ENCODE results near the gene AMOT.

Gene AMOT

DNA sequence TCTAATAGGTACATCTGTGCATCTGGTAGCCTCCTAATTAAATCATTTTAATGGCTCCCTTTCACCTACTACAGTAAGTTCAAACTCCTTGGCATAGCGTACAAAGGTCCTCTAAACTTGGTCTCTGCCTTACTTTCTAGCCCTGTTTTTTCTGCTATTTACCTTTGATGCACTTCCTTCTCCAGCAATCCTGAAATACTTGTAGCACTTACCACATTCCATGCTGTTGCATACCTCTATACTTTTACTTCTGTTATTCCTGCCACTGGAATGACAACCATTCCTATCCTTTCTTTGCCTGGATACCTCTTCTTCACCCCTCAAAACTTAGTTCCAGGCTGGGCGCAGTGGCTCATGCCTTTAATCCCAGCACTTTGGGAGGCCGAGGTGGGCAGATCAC, 104.3 kb downstream of the AMOT start:
- no peaks in the 10 kb centered on the region for H3K4me1 ChIP-seq (ENCODE audit: control insufficient read depth, insufficient read depth, low read length)
- no peak overlapping the region for H3K4me3 ChIP-seq (ENCODE audit: low read depth, low read length)
- TF ChIP-seq ZBTB17 (tag by site-specific recombination; IDR thresholded peaks at IDR 0.05) = no peak
- TF ChIP-seq ZNF174 (tag by site-specific recombination; IDR thresholded peaks at IDR 0.05) = no peak
- no peak for TF ChIP-seq ZNF433 (tag by site-specific recombination; IDR thresholded peaks at IDR 0.05; ENCODE audit: low read depth)
- no peak for TF ChIP-seq YY2 (tag by site-specific recombination; IDR thresholded peaks at IDR 0.05)
- no peak for TF ChIP-seq ZBTB1 (tag by site-specific recombination; IDR thresholded peaks at IDR 0.05)
- no peak for TF ChIP-seq ZNF48 (tag by site-specific recombination; IDR thresholded peaks at IDR 0.05)
- TF ChIP-seq ZNF747 (tag by site-specific recombination; IDR thresholded peaks at IDR 0.05) = no peak
- TF ChIP-seq ZNF350 (tag by site-specific recombination; IDR thresholded peaks at IDR 0.05) = no peak
- no peak for TF ChIP-seq ZNF707 (tag by site-specific recombination; IDR thresholded peaks at IDR 0.05)
- TF ChIP-seq OSR2 (tag by site-specific recombination; IDR thresholded peaks at IDR 0.05) = no peak
- H3K36me3 ChIP-seq (ENCODE audit: control insufficient read depth in 2 of 2, insufficient read depth in 1 of 2, low read length in 2 of 2) = no peaks in the 10 kb centered on the region
- ChIA-PET CTCF (interaction anchor here (0.6 kb wide), 1 partner anchor 111 kb away, joined by 3 read pairs; no protein-coding TSS in a partner anchor), POLR2A (interaction anchor here (0.6 kb wide), 1 partner anchor 8 kb away, joined by 3 read pairs; no protein-coding TSS in a partner anchor)
- H3K27ac ChIP-seq (ENCODE audit: extremely low read depth, low read depth, low read length) = no peak overlapping the region
- H3K9me3 ChIP-seq (ENCODE audit: control insufficient read depth, insufficient read depth, low read depth, low read length) = no peaks in the 10 kb centered on the region

DNA sequence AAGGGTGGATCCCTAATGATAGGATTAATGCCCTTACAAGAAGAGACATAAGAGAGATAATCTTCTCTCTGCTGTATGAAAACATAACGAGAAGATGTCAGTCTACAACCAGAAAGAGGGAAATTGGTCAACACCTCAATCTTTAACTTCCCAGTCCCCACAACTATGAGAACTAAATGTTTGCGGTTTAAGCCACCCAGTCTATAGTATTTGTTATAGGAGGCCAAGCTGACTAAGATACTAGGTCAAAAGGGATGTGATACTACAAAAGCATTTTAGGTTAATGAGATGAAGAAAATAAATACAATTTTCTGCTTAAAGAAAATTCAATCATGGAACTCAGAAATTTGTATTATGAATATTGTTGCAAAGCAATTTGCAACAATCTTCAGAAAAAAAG, 105.5 kb downstream of the AMOT start:
- Histone ChIP-seq H3K27ac (ENCODE audit: extremely low read depth, low read depth, low read length) (no peak overlapping the region), H3K4me3 (ENCODE audit: low read depth, low read length) (no peak overlapping the region), H3K36me3 (ENCODE audit: control insufficient read depth in 2 of 2, insufficient read depth in 1 of 2, low read length in 2 of 2) (no peaks in the 10 kb centered on the region), H3K9me3 (ENCODE audit: control insufficient read depth, insufficient read depth, low read depth, low read length) (no peaks in the 10 kb centered on the region), H3K4me1 (ENCODE audit: control insufficient read depth, insufficient read depth, low read length) (no peaks in the 10 kb centered on the region)
- POLR2A ChIA-PET = no interaction called here
- TF ChIP-seq, protein P1, sequence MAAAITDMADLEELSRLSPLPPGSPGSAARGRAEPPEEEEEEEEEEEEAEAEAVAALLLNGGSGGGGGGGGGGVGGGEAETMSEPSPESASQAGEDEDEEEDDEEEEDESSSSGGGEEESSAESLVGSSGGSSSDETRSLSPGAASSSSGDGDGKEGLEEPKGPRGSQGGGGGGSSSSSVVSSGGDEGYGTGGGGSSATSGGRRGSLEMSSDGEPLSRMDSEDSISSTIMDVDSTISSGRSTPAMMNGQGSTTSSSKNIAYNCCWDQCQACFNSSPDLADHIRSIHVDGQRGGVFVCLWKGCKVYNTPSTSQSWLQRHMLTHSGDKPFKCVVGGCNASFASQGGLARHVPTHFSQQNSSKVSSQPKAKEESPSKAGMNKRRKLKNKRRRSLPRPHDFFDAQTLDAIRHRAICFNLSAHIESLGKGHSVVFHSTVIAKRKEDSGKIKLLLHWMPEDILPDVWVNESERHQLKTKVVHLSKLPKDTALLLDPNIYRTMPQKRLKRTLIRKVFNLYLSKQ (tag by site-specific recombination; IDR thresholded peaks at IDR 0.05; ENCODE audit: borderline replicate concordance) = no peak
- no peak for TF ChIP-seq GFI1B (tag by site-specific recombination; IDR thresholded peaks at IDR 0.05)
- CTCF ChIA-PET = no interaction called here

DNA sequence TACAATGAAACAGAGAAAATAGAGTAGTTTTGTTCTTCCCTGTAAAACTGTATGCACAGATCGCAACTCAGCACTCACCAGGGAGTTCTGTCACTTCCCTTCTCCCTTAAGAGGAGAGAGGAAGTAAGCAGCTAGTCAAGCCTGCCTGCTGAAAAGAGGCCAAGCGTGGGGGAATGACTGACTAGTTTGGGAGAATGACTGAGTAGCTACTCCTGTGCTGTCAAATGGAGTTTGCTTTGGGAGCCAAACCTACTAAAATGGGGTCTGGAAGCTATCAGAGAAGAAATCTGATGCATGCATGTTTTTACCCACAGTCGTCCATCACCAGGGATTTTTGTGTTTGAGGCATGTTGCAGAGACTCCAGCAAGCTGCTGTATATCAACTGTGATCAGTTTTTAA, 106.3 kb downstream of the AMOT start:
- ChIA-PET CTCF (interaction anchor here (0.6 kb wide), 1 partner anchor 32 kb away, joined by 3 read pairs; no protein-coding TSS in a partner anchor), POLR2A (no interaction called here)
- no peaks in the 10 kb centered on the region for H3K36me3 ChIP-seq (ENCODE audit: control insufficient read depth in 2 of 2, insufficient read depth in 1 of 2, low read length in 2 of 2)
- no peak overlapping the region for H3K4me3 ChIP-seq (ENCODE audit: low read depth, low read length)
- no peaks in the 10 kb centered on the region for H3K9me3 ChIP-seq (ENCODE audit: control insufficient read depth, insufficient read depth, low read depth, low read length)
- no peak overlapping the region for H3K27ac ChIP-seq (ENCODE audit: extremely low read depth, low read depth, low read length)
- TF ChIP-seq ZNF521 (tag by site-specific recombination; IDR thresholded peaks at IDR 0.05) (no peak), ZNF394 (tag by site-specific recombination; IDR thresholded peaks at IDR 0.05; ENCODE audit: borderline replicate concordance) (no peak), ZNF157 (tag by site-specific recombination; IDR thresholded peaks at IDR 0.05) (no peak), ZNF24 (tag by site-specific recombination; IDR thresholded peaks at IDR 0.05) (no peak), ZNF138 (tag by site-specific recombination; IDR thresholded peaks at IDR 0.05; ENCODE audit: borderline replicate concordance) (no peak), ZNF624 (tag by site-specific recombination; IDR thresholded peaks at IDR 0.05) (no peak), ZNF621 (tag by site-specific recombination; IDR thresholded peaks at IDR 0.05) (no peak)
- TF ChIP-seq, protein P2, sequence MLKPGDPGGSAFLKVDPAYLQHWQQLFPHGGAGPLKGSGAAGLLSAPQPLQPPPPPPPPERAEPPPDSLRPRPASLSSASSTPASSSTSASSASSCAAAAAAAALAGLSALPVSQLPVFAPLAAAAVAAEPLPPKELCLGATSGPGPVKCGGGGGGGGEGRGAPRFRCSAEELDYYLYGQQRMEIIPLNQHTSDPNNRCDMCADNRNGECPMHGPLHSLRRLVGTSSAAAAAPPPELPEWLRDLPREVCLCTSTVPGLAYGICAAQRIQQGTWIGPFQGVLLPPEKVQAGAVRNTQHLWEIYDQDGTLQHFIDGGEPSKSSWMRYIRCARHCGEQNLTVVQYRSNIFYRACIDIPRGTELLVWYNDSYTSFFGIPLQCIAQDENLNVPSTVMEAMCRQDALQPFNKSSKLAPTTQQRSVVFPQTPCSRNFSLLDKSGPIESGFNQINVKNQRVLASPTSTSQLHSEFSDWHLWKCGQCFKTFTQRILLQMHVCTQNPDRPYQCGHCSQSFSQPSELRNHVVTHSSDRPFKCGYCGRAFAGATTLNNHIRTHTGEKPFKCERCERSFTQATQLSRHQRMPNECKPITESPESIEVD (tag by site-specific recombination; IDR thresholded peaks at IDR 0.05) = no peak
- no peaks in the 10 kb centered on the region for H3K4me1 ChIP-seq (ENCODE audit: control insufficient read depth, insufficient read depth, low read length)
